Natural killer cell (primary cell): ENCODE measurements around the gene RAD51B. TPM values are rescaled to one million over a fixed set of nuclear protein-coding genes. Genes with fewer than 3 reads are reported as not detected.

Source experiments
- ATAC-seq, 3 donors: fragments of 150-1000 bp in 2 of 3; fragments of 200-7000 bp in 1 of 3; cut with Tn5 transposase; 1 replicate in 1 of 3; 2 replicates in 2 of 3; pipeline ENCODE4 v1.10.0; 2021; ENCODE audit warnings: mild to moderate bottlenecking in 2 of 3, moderate library complexity in 2 of 3
- DNase-seq, 2 donors: peaks; one replicate each; pipeline versions ENCODE4 v3.0.0 to v3.0.0-alpha.2; 2013 to 2021; ENCODE audit warnings: mixed read lengths in 1 of 2
- H3K27ac ChIP-seq: one replicate; pipeline ENCODE4 v1.5.1; 2013; ENCODE audit warnings: mild to moderate bottlenecking, low read length
- H3K27me3 ChIP-seq: one replicate; pipeline ENCODE4 v1.6.1; 2013; ENCODE audit warnings: low read length; ENCODE audit not compliant: control insufficient read depth, insufficient read depth
- H3K36me3 ChIP-seq: one replicate; pipeline ENCODE4 v1.6.1; 2013; ENCODE audit warnings: low read length; ENCODE audit not compliant: control insufficient read depth, insufficient read depth
- H3K4me1 ChIP-seq: one replicate; pipeline ENCODE4 v1.6.1; 2013; ENCODE audit warnings: low read length; ENCODE audit not compliant: control insufficient read depth, insufficient read depth
- H3K4me3 ChIP-seq: one replicate; pipeline ENCODE4 v1.5.1; 2013; ENCODE audit warnings: low read length
- H3K9me3 ChIP-seq: one replicate; pipeline ENCODE4 v1.6.1; 2013; ENCODE audit warnings: low read length; ENCODE audit not compliant: control insufficient read depth, insufficient read depth
- H3K27ac Mint-ChIP-seq, 2 donors: one replicate each; pipeline ENCODE4 v1.8.0; 2022; ENCODE audit warnings: mild to moderate bottlenecking in 2 of 2, mixed read lengths in 2 of 2, moderate library complexity in 1 of 2
- H3K27me3 Mint-ChIP-seq, 2 donors: one replicate each; pipeline ENCODE4 v1.8.0; 2022; ENCODE audit warnings: low read depth in 2 of 2, mixed read lengths in 2 of 2
- H3K36me3 Mint-ChIP-seq: one replicate; pipeline ENCODE4 v1.8.0; 2022; ENCODE audit warnings: mixed read lengths
- H3K4me1 Mint-ChIP-seq, 2 donors: one replicate each; pipeline ENCODE4 v1.8.0; 2022; ENCODE audit warnings: mixed read lengths in 2 of 2
- H3K4me3 Mint-ChIP-seq: one replicate; pipeline ENCODE4 v1.8.0; 2022; ENCODE audit warnings: mild to moderate bottlenecking, moderate library complexity, mixed read lengths
- H3K9me3 Mint-ChIP-seq, 2 donors: one replicate each; pipeline ENCODE4 v1.8.0; 2022; ENCODE audit warnings: mixed read lengths in 2 of 2
- CTCF ChIP-seq: fragments of 200-600 bp; IDR thresholded peaks from one replicate; pipeline ENCODE4 v1.8.0; 2022; ENCODE audit warnings: antibody characterized with exemption
- WGBS: methylation state at CpG from one replicate; pipeline ENCODE4 v1.1.7; 2013; ENCODE audit warnings: missing lambda C conversion rate; ENCODE audit not compliant: insufficient coverage; 5-methylcytosine and 5-hydroxymethylcytosine counted together
- intact Hi-C: fragments of 100-400 bp; cut with micrococcal nuclease; formaldehyde crosslinking; loops from one replicate; pipeline ENCODE4 v1.14.2; 2022
- total RNA-seq, 4 donors: library from RNA; stranded (reverse); fragments of 120-200 nt in 1 of 4; gene quantifications; one replicate each; pipeline versions ENCODE4 v1.2.3 to v1.2.4, GENCODE V29; 2013 to 2022

RAD51B gene
- total RNA-seq, 3 donors from 2014 or later (not counting 1 experiment from before 2014, with no cell fraction given): 28.1 to 37.6 (median 28.6) TPM

- TF ChIP-seq CTCF: no peak
- no peaks in the 10 kb centered on the region for H3K36me3 Mint-ChIP-seq
- H3K9me3 Mint-ChIP-seq: peaks cover 0 to 2% of the 10 kb centered on the region in 2 donors
- H3K36me3 ChIP-seq: no peaks in the 10 kb centered on the region
- H3K4me3 ChIP-seq: no peak overlapping the region
- intact Hi-C loops: loop anchor here (10.0 kb wide), 3 partner anchors 120 to 410 kb away; no protein-coding TSS in a partner anchor
- no peak for DNase-seq
- peaks cover 68 to 87% of the 10 kb centered on the region in 2 donors for H3K4me1 Mint-ChIP-seq
- no peak for ATAC-seq
- H3K9me3 ChIP-seq: no peaks in the 10 kb centered on the region
- no peaks in the 10 kb centered on the region for H3K27me3 Mint-ChIP-seq
- peak overlapping the region; percentile 91 for H3K27ac ChIP-seq
- peak overlapping the region; percentile 86 to 96 for H3K27ac Mint-ChIP-seq
- no peaks in the 10 kb centered on the region for H3K27me3 ChIP-seq
- peaks cover 61% of the 10 kb centered on the region for H3K4me1 ChIP-seq
- peak overlapping the region; percentile 81 for H3K4me3 Mint-ChIP-seq
These were observed 464.8 kb downstream of the RAD51B start for GRCh38 chr14:68284333-68284732.

DNA sequence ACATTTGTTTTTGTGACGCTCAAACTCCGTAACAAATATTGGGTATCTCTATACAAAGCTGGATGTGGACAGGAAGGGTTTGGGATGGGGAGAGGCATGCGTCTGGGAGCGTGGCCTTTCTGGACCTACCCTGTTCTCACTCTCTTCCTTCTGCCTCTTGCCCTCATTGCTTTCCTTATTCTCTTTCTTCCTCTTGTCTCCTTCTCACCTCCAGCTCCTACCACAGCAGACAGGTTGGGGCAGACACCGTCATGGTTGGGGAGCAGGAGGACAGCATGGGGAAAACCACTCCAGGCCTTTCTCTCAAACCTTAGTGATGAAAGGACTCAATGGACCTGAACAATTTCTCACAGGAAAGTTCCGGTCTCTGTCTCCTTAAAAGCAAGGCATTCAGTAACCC, 465.3 kb downstream of the RAD51B start:
- H3K4me1 ChIP-seq: peaks cover 61% of the 10 kb centered on the region
- peak overlapping the region; percentile 91 for H3K27ac ChIP-seq
- DNase-seq: peak in 1 of 2 donors; percentile 25
- H3K4me3 Mint-ChIP-seq: peak overlapping the region; percentile 81
- peaks cover 0 to 2% of the 10 kb centered on the region in 2 donors for H3K9me3 Mint-ChIP-seq
- no peak for TF ChIP-seq CTCF
- H3K4me1 Mint-ChIP-seq: peaks cover 68 to 86% of the 10 kb centered on the region in 2 donors
- no peaks in the 10 kb centered on the region for H3K27me3 Mint-ChIP-seq
- no peak for ATAC-seq
- 62% methylated on average over 3 of the region's 6 CpGs for WGBS
- no peaks in the 10 kb centered on the region for H3K36me3 Mint-ChIP-seq
- intact Hi-C loops: loop anchor here (5.0 to 10.0 kb wide), 4 partner anchors 92 to 410 kb away; no protein-coding TSS in a partner anchor
- H3K9me3 ChIP-seq: no peaks in the 10 kb centered on the region
- H3K36me3 ChIP-seq: no peaks in the 10 kb centered on the region
- no peak overlapping the region for H3K4me3 ChIP-seq
- H3K27ac Mint-ChIP-seq: peak overlapping the region; percentile 86 to 96
- H3K27me3 ChIP-seq: no peaks in the 10 kb centered on the region

- no peak overlapping the region for H3K4me3 ChIP-seq
- H3K27ac ChIP-seq: peak overlapping the region; percentile 91
- H3K36me3 ChIP-seq: no peaks in the 10 kb centered on the region
- no peaks in the 10 kb centered on the region for H3K9me3 ChIP-seq
- H3K36me3 Mint-ChIP-seq: no peaks in the 10 kb centered on the region
- WGBS: 6% methylated on average over 10 of the region's 11 CpGs
- peaks cover 60% of the 10 kb centered on the region for H3K4me1 ChIP-seq
- no peaks in the 10 kb centered on the region for H3K27me3 ChIP-seq
- peak; percentile 9 to 30 (median 24) for ATAC-seq
- H3K4me1 Mint-ChIP-seq: peaks cover 67 to 79% of the 10 kb centered on the region in 2 donors
- peaks cover 0 to 2% of the 10 kb centered on the region in 2 donors for H3K9me3 Mint-ChIP-seq
- H3K4me3 Mint-ChIP-seq: peak overlapping the region; percentile 75
- peak overlapping the region; percentile 86 to 96 for H3K27ac Mint-ChIP-seq
- intact Hi-C loops: loop anchor here (5.0 to 10.0 kb wide), 4 partner anchors 92 to 411 kb away; no protein-coding TSS in a partner anchor
- peak; percentile 40 to 81 for DNase-seq
- no peak for TF ChIP-seq CTCF
- H3K27me3 Mint-ChIP-seq: no peaks in the 10 kb centered on the region
These were observed 466.0 kb downstream of the RAD51B start for GRCh38 chr14:68285421-68286179.
